HCT116 (cell line): ENCODE data around the gene USP43.

Experiments used
- ATF3 ChIP-seq: IDR thresholded peaks from 2 replicates; pipeline ENCODE4 v1.6.1; 2012
- CTCF ChIP-seq, 3 experiments: fragments of 200-600 bp in 1 of 3; sonication (generic) in 1 of 3; IDR thresholded peaks in 2 of 3; conservative IDR thresholded peaks in 1 of 3; 2 replicates each; pipeline ENCODE4 v1.5.1; 2012 to 2017; ENCODE audit warnings: low read depth in 2 of 3, low read length in 2 of 3, antibody characterized with exemption in 1 of 3, borderline replicate concordance in 1 of 3, control low read depth in 1 of 3, mild to moderate bottlenecking in 1 of 3, mixed read lengths in 1 of 3, mixed run types in 1 of 3, moderate library complexity in 1 of 3; ENCODE audit not compliant: insufficient read depth in 1 of 3
- EZH2 ChIP-seq: fragments of 200-600 bp; sonication (generic); IDR thresholded peaks from 2 replicates; pipeline ENCODE4 v1.6.1; 2017; ENCODE audit warnings: antibody characterized with exemption, mixed run types
- FOSL1 ChIP-seq: IDR thresholded peaks from 2 replicates; pipeline ENCODE4 v1.6.1; 2012; ENCODE audit warnings: low read depth
- MAX ChIP-seq: IDR thresholded peaks from 2 replicates; pipeline ENCODE4 v1.6.1; 2012
- POLR2A ChIP-seq: IDR thresholded peaks from 2 replicates; pipeline ENCODE4 v1.7.0; 2011; ENCODE audit warnings: borderline replicate concordance; ENCODE audit not compliant: insufficient read depth, insufficient read length; ENCODE audit errors: extremely low read depth
- POLR2AphosphoS5 ChIP-seq: IDR thresholded peaks from 2 replicates; pipeline ENCODE4 v1.6.1; 2011; ENCODE audit warnings: mild to moderate bottlenecking, low read depth, low read length, moderate library complexity
- RAD21 ChIP-seq: IDR thresholded peaks from 2 replicates; pipeline ENCODE4 v1.6.1; 2012; ENCODE audit warnings: low read depth, mild to moderate bottlenecking
- SP1 ChIP-seq: IDR thresholded peaks from 2 replicates; pipeline ENCODE4 v1.6.1; 2012; ENCODE audit warnings: low read depth
- ZNF274 ChIP-seq: fragments of 200-500 bp; sonication (Bioruptor generic); IDR thresholded peaks from 2 replicates; pipeline ENCODE4 v1.6.1; 2014; ENCODE audit warnings: mild to moderate bottlenecking, low read depth, low read length, inconsistent platforms

GRCh38 chr17:9668517-9668916, 23.2 kb downstream of the USP43 start:
- TF ChIP-seq RAD21 (no peak), CTCF (IDR thresholded peaks at IDR 0.05 in 2 of 3, conservative IDR thresholded peaks at IDR 0.05 in 1 of 3; ENCODE audit: borderline replicate concordance in 1 of 3, insufficient read depth in 1 of 3, low read depth in 2 of 3, low read length in 2 of 3) (no peak), ZNF274 (no peak), POLR2AphosphoS5 (no peak), FOSL1 (no peak), POLR2A (no peak), SP1 (no peak), EZH2 (no peak), MAX (no peak), ATF3 (no peak)
